HS-5 (cell line): Measurements from ENCODE around the gene CLEC18C.
"Not testable (repeated sequence)": the region's sequence is repeated elsewhere in the genome, so short reads cannot be mapped to it uniquely, and the experiment has no call there.

Experiments used
- DNase-seq: peaks from one replicate; pipeline ENCODE4 v3.0.0-alpha.2; 2012; ENCODE audit warnings: low read depth

Gene CLEC18C

DNA sequence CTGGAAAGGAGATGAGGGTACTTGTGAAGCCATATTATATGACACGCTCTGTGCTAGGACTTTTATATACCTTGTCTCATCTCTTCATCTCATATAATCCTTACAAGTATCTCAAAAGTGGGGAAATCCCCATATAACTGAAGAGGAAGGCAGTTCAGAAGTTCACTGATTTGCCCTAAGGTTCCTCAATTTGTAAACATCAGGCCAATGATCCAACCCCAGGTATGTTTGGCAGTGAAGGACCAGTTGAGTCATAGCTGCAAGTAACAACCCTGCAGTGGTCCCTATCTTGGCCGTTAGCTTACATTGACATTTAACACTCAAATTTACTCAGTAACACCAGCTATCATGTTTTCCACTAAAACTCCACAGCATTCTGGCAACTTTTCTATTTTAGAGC lies 45.0 kb downstream of the CLEC18C start:
- not testable (repeated sequence) for DNase-seq

- not testable (repeated sequence) for DNase-seq
These were observed 49.0 kb downstream of the CLEC18C start for GRCh38 chr16:70222574-70222973.

- not testable (repeated sequence) for DNase-seq
These were observed 49.6 kb downstream of the CLEC18C start for GRCh38 chr16:70223216-70223615.

DNA sequence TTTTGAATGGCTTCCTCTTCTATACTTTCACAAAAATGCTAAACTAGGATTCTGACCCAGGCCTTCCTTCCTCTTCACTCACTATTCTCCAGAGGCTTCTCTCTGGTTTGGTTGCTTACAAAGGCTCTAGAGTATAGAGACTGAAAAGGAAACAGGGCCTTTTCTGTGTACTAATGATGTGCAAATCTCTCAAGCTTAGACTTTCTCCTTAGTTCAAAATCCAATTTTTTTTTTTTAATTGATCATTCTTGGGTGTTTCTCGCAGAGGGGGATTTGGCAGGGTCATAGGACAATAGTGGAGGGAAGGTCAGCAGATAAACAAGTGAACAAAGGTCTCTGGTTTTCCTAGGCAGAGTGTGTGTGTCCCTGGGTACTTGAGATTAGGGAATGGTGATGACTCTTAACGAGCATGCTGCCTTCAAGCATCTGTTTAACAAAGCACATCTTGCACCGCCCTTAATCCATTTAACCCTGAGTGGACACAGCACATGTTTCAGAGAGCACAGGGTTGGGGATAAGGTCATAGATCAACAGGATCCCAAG lies 50.5 kb downstream of the CLEC18C start:
- not testable (repeated sequence) for DNase-seq

- DNase-seq = not testable (repeated sequence)
These were observed 51.1 kb downstream of the CLEC18C start for GRCh38 chr16:70224645-70225044.

DNA sequence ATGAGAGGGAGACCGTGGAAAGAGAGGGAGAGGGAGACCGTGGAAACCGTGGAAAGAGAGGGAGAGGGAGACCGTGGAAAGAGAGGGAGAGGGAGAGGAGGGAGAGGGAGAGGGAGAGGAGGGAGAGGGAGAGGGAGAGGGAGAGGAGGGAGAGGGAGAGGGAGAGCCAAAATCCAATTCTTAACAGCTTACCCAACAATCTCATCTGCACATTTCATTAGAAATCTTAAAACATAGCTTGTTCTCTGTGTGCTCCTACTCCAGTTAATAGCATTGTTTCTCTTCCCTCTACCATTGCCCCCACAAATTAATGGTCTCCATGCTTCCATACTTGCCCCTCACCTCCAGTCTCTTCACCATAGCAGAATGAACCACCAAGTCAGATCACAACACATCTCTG lies 51.8 kb downstream of the CLEC18C start:
- not testable (repeated sequence) for DNase-seq

DNA sequence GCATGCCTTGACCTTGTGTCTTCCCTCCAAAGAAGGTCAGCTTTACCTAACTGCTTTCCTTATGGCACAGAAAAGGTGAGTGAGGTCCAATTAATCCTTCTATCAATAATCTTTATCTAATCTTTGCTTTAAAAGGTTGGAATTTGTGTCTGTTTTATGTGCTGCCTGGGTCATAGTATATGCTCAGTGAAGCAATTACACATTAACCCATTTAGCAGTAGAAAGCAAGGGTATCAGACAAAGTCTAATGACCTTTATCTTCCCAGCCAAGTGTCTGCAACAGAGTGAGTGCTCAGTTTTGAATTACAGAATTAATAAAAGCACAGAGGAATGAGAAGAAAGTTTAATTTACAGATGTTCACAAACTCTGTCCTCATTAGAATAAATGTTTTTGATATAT lies 52.4 kb downstream of the CLEC18C start:
- not testable (repeated sequence) for DNase-seq

DNA sequence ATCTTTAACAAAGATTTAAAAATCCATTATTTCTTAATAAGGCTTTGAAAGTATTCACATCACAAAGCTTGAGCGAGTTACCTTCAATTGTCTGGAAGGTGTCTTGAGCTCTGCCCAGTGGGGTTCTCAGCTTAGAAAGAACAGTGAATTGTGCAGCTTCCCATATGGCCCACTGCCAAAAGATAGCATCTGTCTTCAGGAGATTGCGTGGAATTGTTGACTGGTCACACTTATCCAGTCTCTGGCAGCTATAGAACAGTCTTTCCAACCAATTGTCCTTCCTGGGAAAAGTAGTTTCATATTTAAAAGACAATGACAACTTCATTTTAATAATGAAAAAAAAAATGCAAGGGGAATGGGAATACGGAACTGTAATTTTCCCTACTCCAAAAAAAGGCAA lies 58.2 kb downstream of the CLEC18C start:
- not testable (repeated sequence) for DNase-seq
